HepG2 (cell line): Measurements from ENCODE around the gene NANOGP8. TPM values are rescaled to one million over a fixed set of nuclear protein-coding genes. Genes with fewer than 3 reads are reported as not detected.

Experiments used
- ATAC-seq: fragments of 200-7000 bp; cut with Tn5 transposase; 3 replicates; pipeline ENCODE4 v1.9.1; 2020; ENCODE audit warnings: mild to moderate bottlenecking, moderate library complexity
- BruUV-seq: library from RNA; stranded (reverse); fragments of 400-500 nt; replicated peaks from 2 replicates; lab custom pipeline; 2021; lab: Mats Ljungman, UMichigan
- CTCF ChIA-PET: fragments of 300-600 bp; formaldehyde crosslinking; extraction: SDS; loops from one replicate; lab custom pipeline; 2021; ENCODE audit warnings: low total read pairs, inconsistent platforms, low intra/inter-chr PET ratio; lab: Yijun Ruan, JAX
- POLR2A ChIA-PET: fragments of 350-600 bp; sonication (Branson Sonifier 250); formaldehyde crosslinking; loops from one replicate; lab custom pipeline; 2020; ENCODE audit warnings: antibody characterized with exemption, inconsistent platforms; lab: Yijun Ruan, JAX
- DNase-seq: peaks from one replicate; pipeline ENCODE4 v3.0.0-alpha.2; 2015; ENCODE audit warnings: low spot score
- FAIRE-seq: peaks from 3 replicates; lab custom pipeline; 2011; peaks lifted over from hg19 to GRCh38; lab: Jason Lieb, UNC
- H2AFZ ChIP-seq: one replicate; pipeline ENCODE4 v1.6.1; 2011; ENCODE audit warnings: low read length, inconsistent platforms
- H3K27ac ChIP-seq: fragments of 300-600 bp; 3 replicates; pipeline ENCODE4 v1.8.0; 2011; ENCODE audit warnings: mixed run types, mild to moderate bottlenecking, mixed read lengths, low read length, inconsistent platforms; ENCODE audit not compliant: insufficient read depth; ENCODE audit errors: extremely low read length
- H3K27me3 ChIP-seq, 2 experiments: fragments of 200-600 bp in 1 of 2; 2 replicates in 1 of 2; 3 replicates in 1 of 2; pipeline versions ENCODE4 v1.6.0 to v1.8.0; 2011; ENCODE audit warnings: low read length in 2 of 2, mild to moderate bottlenecking in 2 of 2, moderate library complexity in 2 of 2, inconsistent platforms in 1 of 2; ENCODE audit not compliant: insufficient read depth in 2 of 2, control insufficient read depth in 1 of 2
- H3K36me3 ChIP-seq, 2 experiments: fragments of 200-600 bp in 1 of 2; replicated peaks in 1 of 2; 2 replicates in 1 of 2; 3 replicates in 1 of 2; pipeline versions ENCODE4 v1.5.1 to v1.8.0; 2011; ENCODE audit warnings: low read length in 2 of 2, inconsistent platforms in 1 of 2; ENCODE audit not compliant: insufficient read depth in 2 of 2, control insufficient read depth in 1 of 2
- H3K4me1 ChIP-seq: 2 replicates; pipeline ENCODE4 v1.5.1; 2012; ENCODE audit warnings: low read length, inconsistent platforms; ENCODE audit not compliant: insufficient read depth
- H3K4me2 ChIP-seq: 2 replicates; pipeline ENCODE4 v1.6.0; 2011; ENCODE audit warnings: low read depth, low read length, inconsistent platforms
- H3K4me3 ChIP-seq, 3 experiments: fragments of 200-600 bp in 1 of 3; sonication (generic), shearing (Covaris generic) in 1 of 3; replicated peaks in 1 of 3; 2 replicates each; pipeline ENCODE4 v1.5.1; 2011 to 2016; ENCODE audit warnings: low read length in 3 of 3, inconsistent platforms in 2 of 3, low read depth in 2 of 3, mild to moderate bottlenecking in 2 of 3, control low read depth in 1 of 3, mixed read lengths in 1 of 3; ENCODE audit not compliant: insufficient read depth in 1 of 3
- H3K79me2 ChIP-seq: one replicate; pipeline ENCODE4 v1.6.1; 2011; ENCODE audit warnings: low read length, inconsistent platforms; ENCODE audit not compliant: insufficient read depth
- H3K9ac ChIP-seq: 2 replicates; pipeline ENCODE4 v1.6.0; 2011; ENCODE audit warnings: mild to moderate bottlenecking, low read depth, low read length, inconsistent platforms; ENCODE audit not compliant: insufficient read depth
- H3K9me3 ChIP-seq: 2 replicates; pipeline ENCODE4 v1.5.1; 2012; ENCODE audit warnings: mild to moderate bottlenecking, low read length
- H4K20me1 ChIP-seq: 2 replicates; pipeline ENCODE4 v1.6.0; 2011; ENCODE audit warnings: inconsistent platforms, mild to moderate bottlenecking, low read length, moderate library complexity; ENCODE audit not compliant: insufficient read depth
- FOXO1 ChIP-seq: sonication (generic); formaldehyde crosslinking; IDR thresholded peaks from 2 replicates; pipeline ENCODE4 v1.4.0; 2020; ENCODE audit warnings: missing genetic modification reagents
- PAXIP1 ChIP-seq: sonication (generic); formaldehyde crosslinking; conservative IDR thresholded peaks from 2 replicates; pipeline ENCODE4 v1.4.0; 2020; ENCODE audit warnings: mild to moderate bottlenecking, missing genetic modification reagents, moderate library complexity
- PLRG1 ChIP-seq: fragments of 450-650 bp; conservative IDR thresholded peaks from 2 replicates; pipeline ENCODE4 v1.6.1; 2016
- RARA ChIP-seq: IDR thresholded peaks from 2 replicates; pipeline ENCODE4 v1.6.1; 2016; ENCODE audit warnings: missing genetic modification reagents, missing compliant biosample characterization
- RXRB ChIP-seq: IDR thresholded peaks from 2 replicates; pipeline ENCODE4 v1.6.1; 2016; ENCODE audit warnings: borderline replicate concordance, missing genetic modification reagents, missing compliant biosample characterization
- ZNF788 ChIP-seq: sonication (generic); formaldehyde crosslinking; IDR thresholded peaks from 2 replicates; pipeline ENCODE4 v1.5.0; 2020; ENCODE audit warnings: mild to moderate bottlenecking, missing genetic modification reagents, borderline replicate concordance
- ZNF841 ChIP-seq: sonication (generic); formaldehyde crosslinking; IDR thresholded peaks from 2 replicates; pipeline ENCODE4 v1.8.1; 2023; ENCODE audit warnings: missing genetic modification reagents, borderline replicate concordance
- WGBS: methylation state at CpG from one replicate; pipeline ENCODE4 v1.1.6; 2017; ENCODE audit warnings: low lambda C conversion rate; 5-methylcytosine and 5-hydroxymethylcytosine counted together
- in situ Hi-C: cut with HindIII; loops from 2 replicates; pipeline ENCODE4 v1.10.0; 2017; ENCODE audit warnings: low pct_unique_long_range_greater_than_20kb; ENCODE audit not compliant: extremely low pct_ligation_motif_present
- intact Hi-C: fragments of 100-400 bp; cut with micrococcal nuclease; formaldehyde crosslinking; loops from one replicate; pipeline ENCODE4 v1.10.0; 2022; ENCODE audit not compliant: unreplicated experiment
- polyA plus RNA-seq, 8 experiments: library from polyadenylated mRNA; depleted of rRNA in 3 of 8; stranded (reverse) in 7 of 8; unstranded in 1 of 8; fragments of >200 nt; fragmentation: Illumina TruSeq in 4 of 8; extraction: Trizol in 4 of 8; gene quantifications; 2 replicates each; pipeline versions ENCODE4 v1.2.1 to v1.2.3, GENCODE V29; 2011 to 2016; ENCODE audit warnings: low read depth in 4 of 8, missing spikeins in 1 of 8, mixed read lengths in 1 of 8; ENCODE audit not compliant: insufficient read depth in 1 of 8
- total RNA-seq, 5 experiments: library from RNA; depleted of rRNA; stranded (reverse); fragments of >200 nt; fragmentation: Illumina TruSeq; extraction: Trizol; gene quantifications; 2 replicates each; pipeline ENCODE4 v1.2.3, GENCODE V29; 2016; ENCODE audit warnings: low read depth in 1 of 5
- TF ChIP-seq, protein P1 (sequence below): sonication (generic); formaldehyde crosslinking; IDR thresholded peaks from 2 replicates; pipeline ENCODE4 v1.4.0; 2020; ENCODE audit warnings: missing genetic modification reagents, borderline replicate concordance

Gene NANOGP8
- total and polyA plus RNA-seq, 2 of the 13 experiments (the other 11 are each of a cell fraction or from before 2014, with no cell fraction given), result 0.27 TPM; not detected in 1

DNA sequence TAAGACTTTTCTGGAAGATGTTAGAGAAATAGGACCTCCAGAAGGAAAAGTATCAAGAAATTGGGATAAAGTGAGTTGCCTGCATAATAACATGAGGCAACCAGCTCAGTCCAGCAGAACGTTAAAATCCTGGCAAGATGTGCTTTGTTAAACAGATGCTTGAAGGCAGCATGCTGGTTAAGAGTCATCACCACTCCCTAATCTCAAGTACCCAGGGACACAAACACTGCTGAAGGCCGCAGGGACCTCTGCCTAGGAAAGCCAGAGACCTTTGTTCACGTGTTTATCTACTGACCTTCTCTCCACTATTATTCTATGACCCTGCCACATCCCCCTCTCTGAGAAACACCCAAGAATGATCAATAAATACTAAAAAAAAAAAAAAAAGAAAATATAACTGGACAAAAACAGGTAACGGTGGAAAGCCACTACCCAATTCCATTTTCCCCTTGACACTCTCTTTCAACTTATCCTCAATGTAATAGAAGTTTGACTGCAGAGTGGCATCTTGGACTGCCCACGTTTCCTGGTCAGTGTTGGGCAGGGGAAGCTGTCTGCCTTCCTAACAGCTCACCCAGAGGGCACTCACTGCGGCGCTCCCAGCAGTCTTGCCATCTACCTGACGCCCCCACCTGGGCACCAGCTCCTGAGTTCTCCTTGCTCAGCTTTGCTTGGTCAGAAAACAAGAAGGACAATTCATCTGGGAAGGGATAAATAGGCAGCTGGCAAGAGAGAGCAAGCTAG, at the start of gene NANOGP8 (continued):
- TF ChIP-seq PAXIP1 (CRISPR knock-in tag) (0 out of 2 replicates have a peak, but pooled peaks have one; percentile 31), RARA (CRISPR knock-in tag) (peak; percentile 70), RXRB (CRISPR knock-in tag) (peak; percentile 22; the same call in 1 of the 2 replicates)

DNA sequence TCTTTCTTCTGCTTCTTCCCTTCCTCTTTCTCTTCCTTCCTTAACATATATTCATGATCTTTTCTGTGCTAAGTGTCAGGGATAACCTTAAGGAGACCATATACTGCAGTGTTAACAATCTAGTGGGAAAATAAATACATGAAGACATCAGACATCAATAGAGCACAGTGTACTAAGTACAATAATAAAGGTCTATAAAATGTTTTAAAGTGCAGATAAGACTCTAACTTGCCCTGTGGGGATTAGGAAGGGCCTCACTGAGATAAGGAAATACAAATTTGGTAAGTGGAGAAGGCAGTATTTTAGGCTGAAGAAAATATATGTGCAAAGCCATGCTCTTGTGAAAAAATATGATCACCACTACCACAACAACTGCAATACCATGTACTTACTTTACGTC, 49.2 kb upstream of the NANOGP8 start:
- ATAC-seq, result no peak

More for the DNA sequence above, 49.2 kb upstream of the NANOGP8 start:
- no TSS peak for BruUV-seq
- H3K4me2 ChIP-seq, result no peak overlapping the region
- no peak overlapping the region for H3K9ac ChIP-seq
- in situ Hi-C loops (no loop called here), intact Hi-C loops (no loop called here)
- 92% methylated on average over 1 of the region's 1 CpG for WGBS
- H4K20me1 ChIP-seq, result no peaks in the 10 kb centered on the region
- H3K79me2 ChIP-seq, result no peaks in the 10 kb centered on the region
- no peak overlapping the region for H3K4me3 ChIP-seq
- H3K9me3 ChIP-seq, result no peaks in the 10 kb centered on the region
- ChIA-PET CTCF (no interaction called here), POLR2A (no interaction called here)
- no peak overlapping the region for H2AFZ ChIP-seq
- no peaks in the 10 kb centered on the region for H3K36me3 ChIP-seq
- no peaks in the 10 kb centered on the region for H3K4me1 ChIP-seq
- FAIRE-seq (no peak), DNase-seq (no peak)
- H3K27ac ChIP-seq, result no peak overlapping the region
- no peak for TF ChIP-seq ZNF841 (CRISPR knock-in tag)
- no peak for TF ChIP-seq PLRG1
- no peak for TF ChIP-seq FOXO1 (CRISPR knock-in tag)
- TF ChIP-seq, protein P1, sequence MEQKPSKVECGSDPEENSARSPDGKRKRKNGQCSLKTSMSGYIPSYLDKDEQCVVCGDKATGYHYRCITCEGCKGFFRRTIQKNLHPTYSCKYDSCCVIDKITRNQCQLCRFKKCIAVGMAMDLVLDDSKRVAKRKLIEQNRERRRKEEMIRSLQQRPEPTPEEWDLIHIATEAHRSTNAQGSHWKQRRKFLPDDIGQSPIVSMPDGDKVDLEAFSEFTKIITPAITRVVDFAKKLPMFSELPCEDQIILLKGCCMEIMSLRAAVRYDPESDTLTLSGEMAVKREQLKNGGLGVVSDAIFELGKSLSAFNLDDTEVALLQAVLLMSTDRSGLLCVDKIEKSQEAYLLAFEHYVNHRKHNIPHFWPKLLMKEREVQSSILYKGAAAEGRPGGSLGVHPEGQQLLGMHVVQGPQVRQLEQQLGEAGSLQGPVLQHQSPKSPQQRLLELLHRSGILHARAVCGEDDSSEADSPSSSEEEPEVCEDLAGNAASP (CRISPR knock-in tag), result no peak
- TF ChIP-seq ZNF788 (CRISPR knock-in tag), result no peak
- no peaks in the 10 kb centered on the region for H3K27me3 ChIP-seq
